GM19438 (cell line): Measurements from ENCODE around the gene RBFOX2.
A peak's percentile ranks its signal among the peaks of the same experiment; 100 is the strongest.
"Not testable (repeated sequence)": the region's sequence is repeated elsewhere in the genome, so short reads cannot be mapped to it uniquely, and the experiment has no call there.

Experiments
- ATAC-seq: cut with Tn5 transposase; IDR thresholded peaks from one replicate; pipeline ENCODE4 v1.9.1; 2021; ENCODE audit warnings: low read depth; ENCODE audit not compliant: unreplicated experiment

RBFOX2 gene

DNA sequence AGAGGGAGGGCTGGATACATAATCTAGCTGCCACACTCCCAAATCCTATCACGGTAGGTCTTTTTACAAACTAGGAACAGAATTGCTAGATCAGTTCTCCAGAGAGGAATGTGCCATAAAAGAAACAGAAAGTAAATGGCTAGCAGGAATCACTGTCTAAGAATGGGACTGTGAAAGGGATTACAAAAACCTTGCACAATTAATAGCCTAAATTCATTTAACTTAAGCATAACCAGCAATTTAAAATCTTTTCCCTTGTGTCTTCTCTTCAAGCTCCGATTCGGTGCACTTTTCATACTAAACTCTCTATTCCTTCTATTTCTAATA is 275.8 kb downstream of the RBFOX2 start:
- ATAC-seq, result no peak

DNA sequence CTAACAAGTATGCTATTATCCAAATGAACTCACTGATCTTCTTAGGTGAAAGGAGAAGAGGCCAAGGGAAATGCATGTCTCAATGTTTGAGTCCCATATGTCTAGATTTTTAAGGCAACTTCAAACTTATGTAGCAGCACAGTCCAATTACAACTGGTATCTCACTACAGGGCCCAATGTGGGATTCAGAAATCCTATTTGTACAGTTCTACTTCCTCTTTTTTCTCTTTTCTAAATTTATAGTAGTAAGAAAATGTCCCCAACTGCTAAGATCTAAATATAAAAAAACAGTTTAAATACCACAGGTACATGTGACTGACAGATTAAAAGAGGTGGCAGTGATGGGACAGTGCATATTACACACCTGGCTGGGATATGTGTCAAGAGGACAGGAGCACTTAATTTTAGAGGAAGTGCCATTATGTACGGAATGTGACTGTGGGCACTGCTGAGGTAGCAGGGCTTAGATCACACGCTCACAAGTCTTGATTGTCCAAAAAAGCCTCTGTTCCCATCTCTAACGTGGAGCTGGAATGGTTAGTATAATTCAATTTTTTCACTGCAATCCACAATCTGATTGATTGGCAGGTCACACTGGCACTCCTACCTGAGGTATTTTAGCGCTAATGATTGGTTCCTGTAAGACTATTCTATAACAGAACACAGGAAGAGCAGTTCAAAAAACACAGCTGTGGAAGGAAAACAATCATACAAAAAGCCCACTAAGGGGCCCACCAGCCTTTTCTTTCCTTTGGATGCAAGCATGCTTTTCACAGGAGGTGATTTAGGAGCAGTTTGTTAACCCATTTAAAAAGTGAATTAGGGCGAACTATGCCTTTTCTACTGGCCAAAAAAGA is 276.4 kb downstream of the RBFOX2 start:
- no peak for ATAC-seq

DNA sequence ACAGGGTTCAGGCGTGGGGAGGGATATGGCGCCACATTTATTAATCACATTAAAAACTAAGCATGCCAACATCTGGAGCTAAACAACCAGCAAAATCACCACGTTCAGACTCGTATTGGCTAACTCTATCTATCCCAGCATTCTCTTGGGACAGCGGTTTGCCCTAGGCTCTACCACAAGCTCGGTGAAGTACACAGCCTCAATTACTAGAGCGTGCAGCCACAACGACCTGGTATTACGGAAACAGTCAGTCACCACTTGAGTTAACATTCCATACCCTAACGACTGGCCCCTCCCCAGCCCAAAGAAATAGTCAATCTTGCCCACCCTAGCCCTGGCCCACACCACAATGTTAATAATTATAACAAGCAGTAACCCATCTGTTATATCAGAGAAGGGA is 278.8 kb downstream of the RBFOX2 start:
- peak; percentile 77 for ATAC-seq

DNA sequence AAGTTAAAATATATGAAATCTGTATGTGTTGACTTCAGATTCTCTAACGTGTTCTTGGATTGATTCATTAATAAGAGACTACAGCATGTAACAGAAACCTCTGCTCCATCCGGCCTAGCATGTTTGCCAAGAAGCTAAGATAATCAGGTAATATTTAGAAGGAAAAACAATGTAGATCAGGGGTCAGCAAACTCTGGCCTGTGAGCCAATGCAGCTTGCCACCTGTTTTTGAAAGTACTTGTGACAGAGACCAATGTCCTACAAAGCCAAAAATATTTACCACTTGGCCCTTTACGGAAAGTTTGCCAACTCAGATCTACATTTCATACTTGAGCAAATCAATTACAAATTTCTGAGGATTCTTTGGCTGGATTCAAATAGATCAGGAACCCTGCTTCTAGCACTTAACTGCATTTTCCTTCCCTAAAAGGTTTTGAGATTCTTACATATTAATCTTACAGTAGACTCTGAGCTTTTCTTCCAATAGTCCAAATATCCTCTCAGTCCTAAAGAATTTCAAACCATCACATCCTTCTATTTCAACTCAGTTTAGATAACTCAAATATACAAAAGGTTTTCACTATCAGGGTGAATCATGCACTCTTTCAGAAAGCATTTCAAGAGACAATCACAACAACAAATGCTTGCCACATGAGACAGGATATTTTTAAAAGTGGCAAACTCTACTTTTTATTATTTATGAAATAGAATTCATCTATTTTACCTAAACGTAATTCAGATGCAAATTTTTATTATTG is 281.5 kb downstream of the RBFOX2 start:
- ATAC-seq, result no peak

DNA sequence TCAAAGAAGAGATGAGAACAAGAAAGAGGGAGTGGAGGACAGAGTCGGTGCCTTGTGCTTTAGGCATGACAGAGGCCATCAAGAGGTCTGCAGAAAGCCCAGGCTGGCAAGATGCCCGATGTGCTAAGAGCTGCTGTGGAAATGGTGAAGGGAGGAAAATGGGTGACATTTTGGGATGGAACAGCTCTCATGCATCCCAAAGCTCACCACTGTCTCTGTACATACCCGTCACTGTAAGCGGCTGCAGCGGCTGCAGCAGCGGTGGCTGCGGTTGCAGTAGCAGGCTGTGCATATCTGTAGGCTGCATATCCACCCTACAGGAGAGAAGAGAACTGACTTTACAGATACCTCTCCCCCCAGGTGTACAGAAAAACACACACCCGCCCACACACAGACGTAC is 282.4 kb downstream of the RBFOX2 start:
- no peak for ATAC-seq

DNA sequence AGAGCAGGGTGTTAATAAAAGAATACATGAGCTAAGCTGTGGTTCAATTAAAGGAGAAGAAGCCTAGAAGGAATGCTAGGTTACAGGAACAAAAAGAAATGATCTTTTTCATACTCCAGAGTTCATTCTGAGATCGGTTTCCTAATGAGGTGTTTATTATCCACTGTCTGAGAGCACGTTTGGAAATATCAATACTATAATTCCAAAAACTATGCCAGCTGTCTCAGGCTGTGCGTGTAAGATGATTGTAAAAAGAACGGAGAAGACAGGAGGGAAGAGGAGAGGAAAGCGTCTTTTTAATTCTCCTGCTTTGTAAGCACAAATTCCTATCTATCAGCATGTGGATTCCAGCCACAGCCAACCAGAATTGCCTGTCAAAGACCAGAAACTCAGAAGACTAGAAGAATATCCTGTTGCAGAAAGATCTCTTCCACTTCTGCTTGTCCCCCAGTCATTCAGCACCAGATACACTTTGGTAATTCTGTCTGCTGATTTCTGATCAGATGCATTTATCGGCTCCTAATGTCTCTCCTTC is 285.2 kb downstream of the RBFOX2 start:
- no peak for ATAC-seq

DNA sequence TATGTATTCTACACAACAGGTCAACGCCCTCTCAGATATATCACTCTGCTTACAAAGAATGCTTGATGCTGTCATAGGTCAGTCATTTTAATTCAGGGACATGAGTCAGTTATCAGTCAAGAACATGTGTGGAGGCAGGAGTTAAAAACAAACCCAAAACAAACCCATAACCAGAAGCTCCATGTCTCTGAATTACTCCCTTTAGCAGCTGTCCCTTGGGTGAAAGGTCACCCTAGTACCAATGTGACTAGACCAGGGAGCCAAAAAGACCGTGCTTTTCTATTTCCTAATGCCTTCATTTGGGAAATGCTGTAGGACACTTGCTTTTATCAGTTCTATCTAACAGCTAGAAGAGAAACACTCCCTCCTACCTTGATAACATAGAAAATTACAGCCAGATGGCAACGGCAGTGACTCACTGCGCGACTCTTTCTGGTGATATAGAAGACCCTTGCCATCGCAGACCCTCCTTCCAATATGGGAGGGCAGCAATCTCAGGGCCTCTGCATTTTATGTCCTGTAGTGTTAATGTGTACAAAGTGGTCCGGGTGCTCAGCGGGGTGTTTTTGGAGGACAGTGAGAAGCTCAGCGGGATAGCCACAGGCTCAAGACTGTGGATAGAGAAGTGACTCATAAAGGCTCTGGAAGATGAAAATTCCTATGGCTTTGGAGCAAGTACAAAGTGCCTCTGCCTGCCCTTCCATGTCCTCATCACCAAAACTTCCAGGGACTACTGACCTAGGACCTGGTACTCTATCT is 286.1 kb downstream of the RBFOX2 start:
- no peak for ATAC-seq

DNA sequence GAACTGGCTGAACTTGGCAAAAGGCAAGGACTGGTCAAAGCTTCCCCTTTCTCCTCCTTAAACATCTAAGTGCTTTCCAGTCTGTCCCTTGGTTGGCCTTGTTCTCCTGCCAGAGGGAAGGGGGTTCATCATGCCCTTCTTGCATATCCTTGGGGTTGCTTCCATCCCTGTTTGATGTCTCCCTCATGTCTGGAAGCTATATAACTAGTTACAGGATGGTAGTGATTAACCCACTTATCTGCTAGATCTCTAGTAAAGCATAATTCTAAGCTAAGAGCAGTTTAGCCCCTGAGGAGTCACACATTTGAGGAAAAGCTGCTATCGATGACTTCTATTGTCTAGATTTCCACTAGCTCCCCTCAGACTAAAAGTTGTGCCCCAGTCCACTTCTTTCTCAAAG is 288.0 kb downstream of the RBFOX2 start:
- ATAC-seq, result no peak

DNA sequence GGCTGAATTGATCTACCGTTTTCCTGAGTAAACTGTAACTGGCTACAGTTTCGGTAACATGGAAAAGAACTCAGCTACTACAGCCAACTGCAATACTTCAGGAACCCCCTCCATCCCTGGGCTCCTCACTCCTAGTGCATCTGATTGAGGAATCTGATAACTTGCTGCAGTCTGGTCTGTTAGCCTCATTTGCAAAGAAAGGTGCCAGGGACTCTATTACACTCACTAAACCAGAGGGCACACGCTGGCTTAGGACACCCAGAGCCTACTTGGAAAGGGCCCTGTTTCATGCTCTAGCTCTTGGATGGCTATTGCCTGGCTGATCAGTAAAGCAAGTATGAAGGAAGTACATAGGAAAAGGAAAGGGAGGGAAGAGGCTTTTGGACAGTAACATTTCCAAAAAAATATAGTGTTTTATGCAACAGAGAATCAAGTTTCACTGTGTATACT is 288.7 kb downstream of the RBFOX2 start:
- no peak for ATAC-seq

DNA sequence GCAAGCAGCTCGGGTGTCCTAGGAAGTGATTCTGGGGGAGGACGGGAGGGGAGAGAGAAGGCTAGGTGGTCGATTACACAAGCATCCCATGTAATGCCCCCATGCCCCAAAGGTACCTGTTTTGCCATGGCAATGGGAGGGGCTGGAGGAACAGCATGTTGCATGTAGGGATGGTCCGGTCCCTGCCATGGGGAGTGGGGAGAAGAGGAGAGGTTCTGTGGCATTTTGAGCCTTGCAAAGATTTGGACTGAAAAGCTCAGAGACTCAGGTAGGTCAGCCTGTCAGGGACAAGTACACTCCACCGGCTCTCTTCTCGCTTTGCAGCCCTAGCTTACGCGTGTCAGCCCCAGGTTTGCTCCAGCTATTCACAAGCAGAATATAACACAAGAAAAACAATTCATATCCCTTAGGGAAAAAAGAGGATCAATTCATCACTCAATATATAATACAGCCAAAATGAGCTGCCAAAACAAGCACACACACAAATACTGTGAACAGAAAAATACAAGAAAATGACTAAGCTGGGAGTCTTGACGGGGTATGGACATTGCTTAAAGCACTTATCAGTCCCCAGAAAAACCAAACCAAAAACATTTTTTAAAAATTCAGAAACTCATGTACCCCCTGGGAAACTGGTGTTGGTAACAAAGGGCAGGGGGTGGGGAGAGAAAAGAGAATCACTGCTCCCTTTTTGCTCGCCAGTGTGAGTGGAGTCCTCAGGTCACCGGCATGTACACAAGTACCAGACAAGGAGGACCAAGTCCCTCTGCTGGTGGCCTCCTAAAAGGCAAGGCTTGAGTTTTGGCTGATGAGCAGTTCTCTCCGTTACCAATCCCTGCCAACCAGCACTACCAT is 289.3 kb downstream of the RBFOX2 start:
- ATAC-seq, result no peak

DNA sequence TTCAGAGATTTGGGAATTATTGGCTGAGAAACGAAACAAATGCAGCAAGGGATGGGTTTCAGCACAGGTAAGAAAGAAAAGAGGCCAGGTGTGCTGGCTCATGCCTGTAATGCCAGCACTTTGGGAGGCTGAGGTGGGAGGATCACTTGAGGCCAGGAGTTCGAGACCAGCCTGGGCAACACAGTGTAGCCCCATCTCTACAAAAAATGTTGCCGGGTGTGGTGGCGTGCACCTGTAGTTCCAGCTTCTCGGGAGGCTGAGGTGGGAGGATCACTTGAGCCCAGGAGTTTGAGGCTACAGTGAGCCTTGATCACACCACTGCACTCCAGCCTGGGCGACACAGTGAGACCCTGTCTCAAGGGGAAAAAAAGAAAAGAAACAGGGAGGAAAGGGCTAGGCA is 290.7 kb downstream of the RBFOX2 start:
- not testable (repeated sequence) for ATAC-seq

DNA sequence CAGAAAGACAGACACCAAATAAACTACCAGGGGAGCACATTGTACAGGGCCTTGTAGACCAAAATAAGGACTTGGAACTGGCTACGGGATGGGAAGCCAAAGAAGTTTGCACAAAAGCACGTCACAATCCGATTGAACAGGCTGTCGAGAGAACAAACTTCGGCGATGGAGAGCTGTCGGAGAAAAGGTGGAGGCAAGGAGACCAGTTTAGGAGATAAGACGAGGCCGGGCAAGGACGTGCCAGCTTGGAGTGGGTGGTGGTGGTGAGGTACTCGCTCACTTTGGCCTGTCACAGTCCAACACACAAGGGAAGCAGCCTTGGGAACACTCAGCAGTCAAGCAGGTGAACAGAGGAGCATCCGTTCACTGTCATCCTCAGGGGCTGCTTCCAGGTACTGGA is 291.9 kb downstream of the RBFOX2 start:
- ATAC-seq, result no peak

DNA sequence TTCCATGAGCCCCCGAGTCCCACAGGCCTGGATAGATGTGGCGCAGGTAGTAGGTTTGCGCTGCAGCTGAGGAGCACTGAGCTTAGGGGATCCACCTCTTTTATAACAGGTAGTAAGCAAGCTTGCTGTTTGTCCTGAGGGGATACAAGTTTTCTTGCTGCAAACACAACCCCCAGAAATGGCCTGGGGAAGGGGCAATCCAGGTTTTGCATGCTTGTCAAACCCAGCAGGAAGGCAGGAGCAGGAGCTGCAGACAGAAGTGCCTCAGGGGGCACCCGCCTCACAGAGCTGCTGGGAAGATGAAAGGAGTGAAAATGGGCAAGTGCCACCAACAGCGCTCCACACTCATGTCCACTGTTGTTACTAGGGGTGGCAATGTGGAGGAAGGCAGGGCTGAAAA is 292.5 kb downstream of the RBFOX2 start:
- no peak for ATAC-seq

DNA sequence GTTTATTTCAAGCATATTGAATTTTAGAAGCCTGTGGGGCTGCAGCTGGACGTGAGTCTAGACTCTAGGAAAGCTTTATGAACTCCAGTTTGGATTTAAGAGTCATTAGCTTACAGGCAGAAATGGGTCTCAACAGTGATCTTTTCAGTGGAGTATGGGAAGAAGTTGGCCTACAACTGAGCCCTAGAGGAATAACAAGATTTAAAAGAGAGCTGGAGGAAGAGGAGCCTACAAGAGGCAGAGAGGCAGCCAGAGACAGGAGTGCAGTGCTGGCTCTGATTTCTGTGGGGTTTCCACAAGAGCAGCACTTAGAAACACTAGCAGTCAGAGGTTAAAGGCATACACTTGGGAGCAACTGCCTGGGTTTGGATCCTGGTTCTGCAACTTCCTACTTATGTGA is 293.1 kb downstream of the RBFOX2 start:
- ATAC-seq, result no peak

DNA sequence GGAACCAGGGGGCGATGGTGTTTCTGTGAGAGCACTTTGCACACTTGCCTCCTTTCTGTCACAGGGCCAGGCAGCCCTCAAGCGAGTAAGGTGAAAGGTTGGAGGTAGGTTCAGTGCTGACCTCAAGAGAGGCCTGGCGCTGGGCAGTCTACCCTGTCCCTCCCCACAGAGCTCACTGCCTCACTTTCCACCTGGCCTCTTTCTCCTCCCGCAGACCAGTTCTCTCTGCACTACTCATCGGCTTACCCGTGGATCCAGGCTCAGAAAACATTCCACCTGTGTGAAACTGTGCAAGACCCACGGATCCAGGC is 294.2 kb downstream of the RBFOX2 start:
- ATAC-seq, result no peak

DNA sequence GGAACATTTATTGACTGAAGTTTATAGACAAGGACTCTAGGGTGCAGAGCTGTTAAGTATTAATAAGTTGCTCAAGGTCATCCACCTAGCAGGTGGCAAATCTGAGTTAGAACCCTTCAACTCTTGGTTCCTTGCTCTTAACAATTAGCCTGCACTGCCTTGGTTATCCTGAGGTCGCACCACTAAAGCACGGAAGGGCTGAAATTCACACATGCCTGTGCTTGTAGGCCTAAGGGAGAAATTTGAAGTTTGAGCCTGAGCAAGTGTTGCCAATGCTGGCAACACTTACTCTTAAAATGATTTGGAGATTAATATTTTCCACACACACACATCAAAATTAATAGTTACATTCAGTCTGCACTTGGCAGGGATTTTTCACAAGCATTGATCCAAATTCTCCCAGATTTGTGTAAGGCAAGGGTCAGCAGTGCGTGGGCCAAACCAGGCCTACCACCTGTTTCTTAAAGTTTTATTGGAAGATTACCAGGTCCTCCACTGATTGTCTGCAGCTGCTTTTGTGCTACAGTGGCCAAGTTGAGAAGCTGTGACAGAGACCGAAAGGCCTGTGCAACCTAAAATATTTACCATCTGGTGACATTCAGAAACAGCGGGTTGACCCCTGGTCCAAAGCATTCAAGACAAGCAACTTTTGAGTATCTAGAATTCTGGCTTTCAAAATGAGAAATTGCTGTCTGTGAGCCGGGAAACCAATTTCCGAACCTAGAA is 294.7 kb downstream of the RBFOX2 start:
- no peak for ATAC-seq

DNA sequence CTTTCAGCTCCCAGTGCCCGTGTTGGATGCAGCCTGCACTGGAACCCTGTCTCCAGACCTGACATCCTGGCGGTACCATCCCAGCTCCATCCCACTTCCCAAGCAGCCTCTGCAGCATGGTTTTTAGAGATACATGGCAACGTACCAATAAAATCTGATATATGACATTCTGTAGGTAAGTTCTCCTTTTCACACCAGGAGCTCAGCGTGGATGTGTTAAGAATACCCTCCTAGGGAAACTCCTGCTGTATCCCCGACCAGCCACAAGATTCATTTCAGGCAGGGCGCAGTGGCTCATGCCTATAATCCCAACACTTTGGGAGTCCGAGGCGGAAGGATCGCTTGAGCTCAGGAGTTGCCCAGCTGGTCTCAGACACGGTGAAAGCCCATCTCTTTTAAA is 295.6 kb downstream of the RBFOX2 start:
- no peak for ATAC-seq

DNA sequence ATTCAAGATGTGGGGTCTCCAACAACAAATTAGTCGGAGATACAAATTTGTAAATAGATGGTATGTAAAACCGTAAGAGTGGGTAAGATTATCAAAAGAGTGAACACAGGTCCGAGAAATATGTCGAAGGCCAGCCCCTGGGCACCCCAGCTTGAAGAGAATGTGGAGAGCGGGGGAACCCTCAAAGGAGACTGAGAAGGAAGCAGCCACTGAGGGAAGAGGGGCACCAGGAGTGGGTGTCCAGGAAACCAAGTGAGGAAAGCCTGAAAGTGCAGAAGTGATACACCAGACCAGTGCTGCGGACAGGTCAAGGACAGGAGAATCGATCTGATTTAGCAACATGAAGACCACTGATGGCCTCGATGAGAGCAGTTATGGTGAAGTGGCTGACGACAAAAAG is 296.5 kb downstream of the RBFOX2 start:
- ATAC-seq, result no peak

DNA sequence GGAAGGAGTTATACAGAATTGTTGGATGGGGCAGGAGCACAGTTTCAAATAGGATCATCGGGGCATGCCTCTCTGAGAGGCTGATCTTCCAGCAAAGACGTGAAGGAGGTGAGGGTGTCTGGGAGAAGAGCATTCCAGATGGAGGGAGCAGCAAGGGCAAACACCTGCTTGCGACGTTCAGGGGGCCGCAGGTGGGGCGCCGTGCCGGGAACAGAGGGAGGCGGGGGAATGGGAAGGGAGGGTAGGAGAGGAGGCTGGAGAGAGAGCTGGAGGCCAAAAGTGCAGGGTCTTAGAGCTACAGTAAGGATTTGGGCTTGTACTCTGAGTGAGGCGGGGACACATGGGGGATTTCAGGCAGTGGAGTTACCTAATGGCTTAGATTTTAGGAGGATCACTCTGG is 297.3 kb downstream of the RBFOX2 start:
- ATAC-seq, result no peak

DNA sequence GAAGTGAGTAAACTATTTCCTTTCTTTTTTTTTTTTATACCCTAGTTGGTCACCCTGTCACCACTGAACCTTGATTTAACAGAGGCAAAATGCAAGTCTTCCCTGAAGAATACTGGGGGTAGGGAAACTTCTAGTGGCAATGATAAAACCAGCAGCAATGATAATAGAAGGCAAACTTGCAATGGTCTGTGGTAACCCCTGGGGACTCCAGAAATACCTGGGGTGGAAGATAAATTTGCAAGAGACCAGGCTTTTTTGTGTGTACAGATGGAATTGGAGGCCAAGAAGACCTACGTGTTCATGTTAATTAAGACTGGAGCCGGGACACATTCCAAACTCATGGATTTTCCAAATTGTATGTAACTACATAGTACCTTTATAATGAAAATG is 299.3 kb downstream of the RBFOX2 start:
- ATAC-seq, result no peak
